ENCODE measurements around the gene ARHGEF12. TPM values are rescaled to one million over a fixed set of nuclear protein-coding genes. Genes with fewer than 3 reads are reported as not detected.

ARHGEF12 gene
- total and polyA plus RNA-seq, 10 of the 15 experiments (the other 5 are each of a cell fraction or from before 2014, with no cell fraction given), result 2.7 to 40.8 (median 20.9) TPM

DNA sequence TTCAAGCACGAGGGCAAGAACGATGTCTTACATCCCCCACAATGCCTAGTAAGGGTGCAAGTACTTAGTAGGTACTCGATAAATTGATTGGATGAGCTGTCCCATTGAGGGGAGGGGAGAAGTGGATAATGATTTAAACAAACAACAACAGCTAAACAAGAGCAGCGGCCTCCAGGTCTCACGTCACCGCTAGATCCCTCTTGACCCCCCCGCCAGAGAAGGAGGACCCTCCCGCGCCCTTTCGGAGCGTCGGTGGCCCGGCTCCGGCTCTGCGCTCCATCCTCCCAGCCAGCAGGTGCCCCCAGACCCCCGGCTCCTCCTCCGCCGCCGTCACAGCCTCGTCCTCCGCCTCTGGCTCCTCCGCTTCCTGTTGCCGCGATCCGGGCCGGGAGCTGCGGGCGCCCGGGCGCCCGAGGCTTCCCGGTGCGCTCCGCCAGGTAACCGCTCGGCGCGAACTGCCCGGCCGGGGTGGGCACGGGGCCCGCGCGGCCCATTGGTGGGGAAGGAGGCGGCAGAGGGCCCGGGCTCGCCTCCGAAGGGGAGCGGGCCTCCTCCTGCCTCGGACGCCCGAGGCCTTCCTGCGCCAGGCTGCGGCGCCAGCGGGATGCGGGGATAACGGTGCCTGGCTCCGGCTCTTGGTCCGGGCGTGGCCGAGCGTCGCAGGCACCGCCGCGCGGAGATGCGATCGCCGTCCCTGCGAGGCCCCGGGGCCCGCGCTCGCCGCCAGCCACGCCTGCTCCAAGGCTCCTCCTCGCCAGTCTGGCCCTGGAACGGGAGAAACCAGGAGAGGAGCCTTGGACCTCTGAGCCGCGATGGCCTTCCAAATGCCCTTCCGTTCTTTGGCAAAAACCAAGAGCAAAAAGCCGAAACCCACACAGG is 11.0 kb upstream of the ARHGEF12 start, which contains the start of gene TLCD5 (continued):
- TF ChIP-seq SMARCA5 (IDR thresholded peaks at IDR 0.05) (0 out of 2 replicates have a peak, but pooled peaks have one; percentile 53), ZNF217 (IDR thresholded peaks at IDR 0.05) (peak; percentile 36; the same call in 1 of the 2 replicates), ATF7 (IDR thresholded peaks at IDR 0.05; ENCODE audit: low read depth) (no peak), JUNB (IDR thresholded peaks at IDR 0.05) (no peak), RUNX3 (IDR thresholded peaks at IDR 0.05; ENCODE audit: low read length) (peak; percentile 13; the same call in 1 of the 2 replicates), SP1 (IDR thresholded peaks at IDR 0.05; ENCODE audit: low read depth, low read length) (no peak), NR2C2 (IDR thresholded peaks at IDR 0.05; ENCODE audit: borderline replicate concordance, control insufficient read depth, insufficient read length, low read depth) (no peak), ETV6 (conservative IDR thresholded peaks at IDR 0.05 in 1 of 2, IDR thresholded peaks at IDR 0.05 in 1 of 2; ENCODE audit: borderline replicate concordance in 1 of 2, low read depth in 1 of 2) (no peak), IRF4 (IDR thresholded peaks at IDR 0.05; ENCODE audit: low read depth, low read length) (no peak), NFYA (IDR thresholded peaks at IDR 0.05; ENCODE audit: borderline replicate concordance, low read depth, low read length) (no peak), CREM (IDR thresholded peaks at IDR 0.05; ENCODE audit: low read depth) (peak; percentile 48; the same call in 1 of the 2 replicates), PAX5 (IDR thresholded peaks at IDR 0.05; ENCODE audit: borderline replicate concordance, low read depth, low read length) (no peak), IKZF1 (conservative IDR thresholded peaks at IDR 0.05) (peak; percentile 93), SMC3 (IDR thresholded peaks at IDR 0.05; ENCODE audit: borderline replicate concordance, low read length) (no peak), CBX5 (IDR thresholded peaks at IDR 0.05; ENCODE audit: low read depth) (no peak), HDAC6 (IDR thresholded peaks at IDR 0.05; ENCODE audit: unreplicated experiment) (peak; percentile 71), CREB1 (IDR thresholded peaks at IDR 0.05; ENCODE audit: low read depth) (no peak), HCFC1 (IDR thresholded peaks at IDR 0.05; ENCODE audit: low read length) (peak; percentile 33; the same call in 1 of the 2 replicates), SIN3A (IDR thresholded peaks at IDR 0.05; ENCODE audit: low read depth, low read length) (no peak), ZNF622 (IDR thresholded peaks at IDR 0.05) (no peak)
- TF ChIP-seq, protein P1, sequence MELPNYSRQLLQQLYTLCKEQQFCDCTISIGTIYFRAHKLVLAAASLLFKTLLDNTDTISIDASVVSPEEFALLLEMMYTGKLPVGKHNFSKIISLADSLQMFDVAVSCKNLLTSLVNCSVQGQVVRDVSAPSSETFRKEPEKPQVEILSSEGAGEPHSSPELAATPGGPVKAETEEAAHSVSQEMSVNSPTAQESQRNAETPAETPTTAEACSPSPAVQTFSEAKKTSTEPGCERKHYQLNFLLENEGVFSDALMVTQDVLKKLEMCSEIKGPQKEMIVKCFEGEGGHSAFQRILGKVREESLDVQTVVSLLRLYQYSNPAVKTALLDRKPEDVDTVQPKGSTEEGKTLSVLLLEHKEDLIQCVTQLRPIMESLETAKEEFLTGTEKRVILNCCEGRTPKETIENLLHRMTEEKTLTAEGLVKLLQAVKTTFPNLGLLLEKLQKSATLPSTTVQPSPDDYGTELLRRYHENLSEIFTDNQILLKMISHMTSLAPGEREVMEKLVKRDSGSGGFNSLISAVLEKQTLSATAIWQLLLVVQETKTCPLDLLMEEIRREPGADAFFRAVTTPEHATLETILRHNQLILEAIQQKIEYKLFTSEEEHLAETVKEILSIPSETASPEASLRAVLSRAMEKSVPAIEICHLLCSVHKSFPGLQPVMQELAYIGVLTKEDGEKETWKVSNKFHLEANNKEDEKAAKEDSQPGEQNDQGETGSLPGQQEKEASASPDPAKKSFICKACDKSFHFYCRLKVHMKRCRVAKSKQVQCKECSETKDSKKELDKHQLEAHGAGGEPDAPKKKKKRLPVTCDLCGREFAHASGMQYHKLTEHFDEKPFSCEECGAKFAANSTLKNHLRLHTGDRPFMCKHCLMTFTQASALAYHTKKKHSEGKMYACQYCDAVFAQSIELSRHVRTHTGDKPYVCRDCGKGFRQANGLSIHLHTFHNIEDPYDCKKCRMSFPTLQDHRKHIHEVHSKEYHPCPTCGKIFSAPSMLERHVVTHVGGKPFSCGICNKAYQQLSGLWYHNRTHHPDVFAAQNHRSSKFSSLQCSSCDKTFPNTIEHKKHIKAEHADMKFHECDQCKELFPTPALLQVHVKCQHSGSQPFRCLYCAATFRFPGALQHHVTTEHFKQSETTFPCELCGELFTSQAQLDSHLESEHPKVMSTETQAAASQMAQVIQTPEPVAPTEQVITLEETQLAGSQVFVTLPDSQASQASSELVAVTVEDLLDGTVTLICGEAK (IDR thresholded peaks at IDR 0.05; ENCODE audit: borderline replicate concordance), result no peak
- TF ChIP-seq, protein P2, sequence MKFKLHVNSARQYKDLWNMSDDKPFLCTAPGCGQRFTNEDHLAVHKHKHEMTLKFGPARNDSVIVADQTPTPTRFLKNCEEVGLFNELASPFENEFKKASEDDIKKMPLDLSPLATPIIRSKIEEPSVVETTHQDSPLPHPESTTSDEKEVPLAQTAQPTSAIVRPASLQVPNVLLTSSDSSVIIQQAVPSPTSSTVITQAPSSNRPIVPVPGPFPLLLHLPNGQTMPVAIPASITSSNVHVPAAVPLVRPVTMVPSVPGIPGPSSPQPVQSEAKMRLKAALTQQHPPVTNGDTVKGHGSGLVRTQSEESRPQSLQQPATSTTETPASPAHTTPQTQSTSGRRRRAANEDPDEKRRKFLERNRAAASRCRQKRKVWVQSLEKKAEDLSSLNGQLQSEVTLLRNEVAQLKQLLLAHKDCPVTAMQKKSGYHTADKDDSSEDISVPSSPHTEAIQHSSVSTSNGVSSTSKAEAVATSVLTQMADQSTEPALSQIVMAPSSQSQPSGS (IDR thresholded peaks at IDR 0.05; ENCODE audit: low read length), result no peak
- TF ChIP-seq, protein P3, sequence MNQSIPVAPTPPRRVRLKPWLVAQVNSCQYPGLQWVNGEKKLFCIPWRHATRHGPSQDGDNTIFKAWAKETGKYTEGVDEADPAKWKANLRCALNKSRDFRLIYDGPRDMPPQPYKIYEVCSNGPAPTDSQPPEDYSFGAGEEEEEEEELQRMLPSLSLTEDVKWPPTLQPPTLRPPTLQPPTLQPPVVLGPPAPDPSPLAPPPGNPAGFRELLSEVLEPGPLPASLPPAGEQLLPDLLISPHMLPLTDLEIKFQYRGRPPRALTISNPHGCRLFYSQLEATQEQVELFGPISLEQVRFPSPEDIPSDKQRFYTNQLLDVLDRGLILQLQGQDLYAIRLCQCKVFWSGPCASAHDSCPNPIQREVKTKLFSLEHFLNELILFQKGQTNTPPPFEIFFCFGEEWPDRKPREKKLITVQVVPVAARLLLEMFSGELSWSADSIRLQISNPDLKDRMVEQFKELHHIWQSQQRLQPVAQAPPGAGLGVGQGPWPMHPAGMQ (IDR thresholded peaks at IDR 0.05; ENCODE audit: borderline replicate concordance), result no peak
- TF ChIP-seq, protein P4, sequence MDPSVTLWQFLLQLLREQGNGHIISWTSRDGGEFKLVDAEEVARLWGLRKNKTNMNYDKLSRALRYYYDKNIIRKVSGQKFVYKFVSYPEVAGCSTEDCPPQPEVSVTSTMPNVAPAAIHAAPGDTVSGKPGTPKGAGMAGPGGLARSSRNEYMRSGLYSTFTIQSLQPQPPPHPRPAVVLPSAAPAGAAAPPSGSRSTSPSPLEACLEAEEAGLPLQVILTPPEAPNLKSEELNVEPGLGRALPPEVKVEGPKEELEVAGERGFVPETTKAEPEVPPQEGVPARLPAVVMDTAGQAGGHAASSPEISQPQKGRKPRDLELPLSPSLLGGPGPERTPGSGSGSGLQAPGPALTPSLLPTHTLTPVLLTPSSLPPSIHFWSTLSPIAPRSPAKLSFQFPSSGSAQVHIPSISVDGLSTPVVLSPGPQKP (IDR thresholded peaks at IDR 0.05; ENCODE audit: low read depth, low read length), result no peak
